GM04503 (cell line): ENCODE measurements around the gene DIAPH1.

Experiments used
- DNase-seq: peaks from one replicate; pipeline ENCODE4 v3.0.0-alpha.2; 2012; ENCODE audit warnings: low read depth

Gene DIAPH1

GRCh38 chr5:141560725-141561483, 57.9 kb downstream of the DIAPH1 start:
- DNase-seq = peak; percentile 83

- no peak for DNase-seq
These were observed 58.6 kb downstream of the DIAPH1 start for GRCh38 chr5:141560151-141560550.

- DNase-seq = peak; percentile 27
These were observed 59.3 kb downstream of the DIAPH1 start for GRCh38 chr5:141559461-141559860.

GRCh38 chr5:141558150-141558549, 60.6 kb downstream of the DIAPH1 start:
- no peak for DNase-seq

GRCh38 chr5:141557681-141558136, 61.1 kb downstream of the DIAPH1 start:
- peak; percentile 98 for DNase-seq

- DNase-seq = no peak
These were observed 70.9 kb downstream of the DIAPH1 start for GRCh38 chr5:141547921-141548320.

GRCh38 chr5:141547488-141547887, 71.3 kb downstream of the DIAPH1 start:
- no peak for DNase-seq

GRCh38 chr5:141543053-141543452, 75.7 kb downstream of the DIAPH1 start:
- no peak for DNase-seq

GRCh38 chr5:141534492-141535213, 84.1 kb downstream of the DIAPH1 start:
- no peak for DNase-seq

GRCh38 chr5:141533897-141534296, 84.9 kb downstream of the DIAPH1 start:
- no peak for DNase-seq

- no peak for DNase-seq
These were observed 86.1 kb downstream of the DIAPH1 start for GRCh38 chr5:141532726-141533125.

GRCh38 chr5:141529873-141530272, 88.9 kb downstream of the DIAPH1 start:
- DNase-seq = no peak

GRCh38 chr5:141529002-141529401, 89.8 kb downstream of the DIAPH1 start:
- no peak for DNase-seq

GRCh38 chr5:141528291-141528984, 90.4 kb downstream of the DIAPH1 start:
- no peak for DNase-seq

GRCh38 chr5:141527426-141527825, 91.4 kb downstream of the DIAPH1 start:
- no peak for DNase-seq

GRCh38 chr5:141525653-141526052, 93.1 kb downstream of the DIAPH1 start:
- DNase-seq = no peak

- peak; percentile 88 for DNase-seq
These were observed 93.9 kb downstream of the DIAPH1 start for GRCh38 chr5:141524604-141525597.

GRCh38 chr5:141523991-141524390, 94.8 kb downstream of the DIAPH1 start:
- no peak for DNase-seq

- no peak for DNase-seq
These were observed 96.5 kb downstream of the DIAPH1 start for GRCh38 chr5:141522301-141522700.

- DNase-seq = peak; percentile 99
These were observed 97.5 kb downstream of the DIAPH1 start for GRCh38 chr5:141521244-141521781.
